Stimulated activated CD4-positive, alpha-beta T cell treated with anti-CD3 and anti-CD28 coated beads, TNF-alpha, amount 100 ng/mL, for 4 hours (primary cell): ENCODE data around the gene FGGY.
"Not testable (repeated sequence)": the region's sequence is repeated elsewhere in the genome, so short reads cannot be mapped to it uniquely, and the experiment has no call there.

Source experiments
- DNase-seq, 3 experiments: peaks; one replicate each; pipeline ENCODE4 v3.0.0-alpha.2; 2020; ENCODE audit warnings: low read depth in 3 of 3

Gene FGGY

GRCh38 chr1:59639266-59639665, 342.4 kb downstream of the FGGY start:
- DNase-seq: no peak

GRCh38 chr1:59640851-59641250, 344.0 kb downstream of the FGGY start:
- DNase-seq: no peak

- DNase-seq: no peak
Measured at GRCh38 chr1:59641836-59642235, 344.9 kb downstream of the FGGY start.

- no peak for DNase-seq
Measured at GRCh38 chr1:59643526-59643925, 346.6 kb downstream of the FGGY start.

- no peak for DNase-seq
Measured at GRCh38 chr1:59645893-59646292, 349.0 kb downstream of the FGGY start.

GRCh38 chr1:59653142-59653958, 356.5 kb downstream of the FGGY start:
- DNase-seq: not testable (repeated sequence)

- no peak for DNase-seq
Measured at GRCh38 chr1:59653968-59654367, 357.1 kb downstream of the FGGY start.

- DNase-seq: no peak
Measured at GRCh38 chr1:59657873-59658465, 361.1 kb downstream of the FGGY start.

- no peak for DNase-seq
Measured at GRCh38 chr1:59664166-59664565, 367.3 kb downstream of the FGGY start.

GRCh38 chr1:59666106-59666505, 369.2 kb downstream of the FGGY start:
- DNase-seq: no peak

GRCh38 chr1:59667020-59667419, 370.1 kb downstream of the FGGY start:
- DNase-seq: no peak

GRCh38 chr1:59669752-59670312, 372.9 kb downstream of the FGGY start:
- no peak for DNase-seq

GRCh38 chr1:59670662-59671061, 373.8 kb downstream of the FGGY start:
- DNase-seq: no peak

- no peak for DNase-seq
Measured at GRCh38 chr1:59671066-59671952, 374.4 kb downstream of the FGGY start.

- no peak for DNase-seq
Measured at GRCh38 chr1:59671953-59672305, 375.0 kb downstream of the FGGY start.

GRCh38 chr1:59672851-59673572, 376.1 kb downstream of the FGGY start:
- DNase-seq: no peak

- DNase-seq: no peak
Measured at GRCh38 chr1:59673573-59674450, 376.9 kb downstream of the FGGY start.

- DNase-seq: no peak
Measured at GRCh38 chr1:59674595-59674994, 377.7 kb downstream of the FGGY start.

GRCh38 chr1:59675936-59676335, 379.0 kb downstream of the FGGY start:
- no peak for DNase-seq

GRCh38 chr1:59678040-59678439, 381.1 kb downstream of the FGGY start:
- no peak for DNase-seq
